PC-3 (cell line): ENCODE data around the gene FOXD2. TPM values are rescaled to one million over a fixed set of nuclear protein-coding genes. Genes with fewer than 3 reads are reported as not detected.

Source experiments
- ATAC-seq: fragments of 200-7000 bp; cut with Tn5 transposase; 2 replicates; pipeline ENCODE4 v1.9.1; 2020; ENCODE audit warnings: mild to moderate bottlenecking, moderate library complexity
- BruUV-seq: library from RNA; stranded (reverse); fragments of 400-500 nt; replicated peaks from 2 replicates; lab custom pipeline; 2021; lab: Mats Ljungman, UMichigan
- CTCF ChIA-PET: fragments of 300-600 bp; sonication (Branson Sonifier 250); formaldehyde crosslinking; loops from one replicate; lab custom pipeline; 2022; ENCODE audit warnings: antibody characterized with exemption; lab: Charles Lee
- POLR2A ChIA-PET: fragments of 300-600 bp; sonication (Branson Sonifier 250); formaldehyde crosslinking; loops from one replicate; lab custom pipeline; 2022; ENCODE audit warnings: antibody characterized with exemption; ENCODE audit not compliant: unreplicated experiment; lab: Charles Lee
- DNase-seq: peaks from one replicate; pipeline ENCODE4 v3.0.0-alpha.2; 2015
- H2AFZ ChIP-seq: fragments of 300-600 bp; sonication (generic); 2 replicates; pipeline ENCODE4 v1.6.0; 2016; ENCODE audit warnings: antibody characterized with exemption, low read length
- H3F3A ChIP-seq: fragments of 300-600 bp; sonication (generic); one replicate; pipeline ENCODE4 v1.6.0; 2017; ENCODE audit warnings: antibody characterized with exemption, low read length, control low read depth, mild to moderate bottlenecking; ENCODE audit not compliant: unreplicated experiment
- H3K27ac ChIP-seq: fragments of 300-600 bp; sonication (generic); 2 replicates; pipeline ENCODE4 v1.5.1; 2016; ENCODE audit warnings: mild to moderate bottlenecking, low read length
- H3K27me3 ChIP-seq: fragments of 300-600 bp; sonication (generic); 2 replicates; pipeline ENCODE4 v1.6.1; 2016; ENCODE audit warnings: low read length, mixed read lengths
- H3K36me3 ChIP-seq: fragments of 300-600 bp; sonication (generic); 2 replicates; pipeline ENCODE4 v1.6.1; 2016; ENCODE audit warnings: low read depth, mixed run types, low read length, mixed read lengths
- H3K4me1 ChIP-seq: fragments of 300-600 bp; sonication (generic); 2 replicates; pipeline ENCODE4 v1.5.1; 2016; ENCODE audit warnings: low read length; ENCODE audit not compliant: insufficient read depth
- H3K4me2 ChIP-seq: fragments of 300-600 bp; sonication (generic); 2 replicates; pipeline ENCODE4 v1.6.0; 2016; ENCODE audit warnings: low read length
- H3K4me3 ChIP-seq: fragments of 300-600 bp; sonication (generic); 2 replicates; pipeline ENCODE4 v1.5.1; 2016; ENCODE audit warnings: mild to moderate bottlenecking, low read length, mixed read lengths
- H3K79me2 ChIP-seq: fragments of 300-600 bp; sonication (generic); 2 replicates; pipeline ENCODE4 v1.6.1; 2017; ENCODE audit warnings: low read length, mixed read lengths
- H3K9ac ChIP-seq: fragments of 300-600 bp; sonication (generic); 2 replicates; pipeline ENCODE4 v1.6.0; 2016; ENCODE audit warnings: mild to moderate bottlenecking, low read length
- H3K9me2 ChIP-seq: fragments of 300-600 bp; sonication (generic); replicated peaks from 2 replicates; pipeline ENCODE4 v1.6.1; 2016; ENCODE audit warnings: mixed run types, low read length, mixed read lengths
- H3K9me3 ChIP-seq: fragments of 300-600 bp; sonication (generic); 2 replicates; pipeline ENCODE4 v1.6.1; 2016; ENCODE audit warnings: low read length, mixed read lengths
- H4K20me1 ChIP-seq: fragments of 300-600 bp; sonication (generic); 2 replicates; pipeline ENCODE4 v1.6.1; 2016; ENCODE audit warnings: low read length, mixed read lengths
- EZH2 ChIP-seq: fragments of 300-600 bp; sonication (generic); IDR thresholded peaks from one replicate; pipeline ENCODE4 v1.6.1; 2017; ENCODE audit warnings: antibody characterized with exemption, mild to moderate bottlenecking, low read length; ENCODE audit not compliant: unreplicated experiment
- EZH2phosphoT487 ChIP-seq: fragments of 300-600 bp; sonication (generic); IDR thresholded peaks from 2 replicates; pipeline ENCODE4 v1.6.1; 2018; ENCODE audit warnings: mild to moderate bottlenecking, antibody characterized with exemption, low read length, borderline replicate concordance
- intact Hi-C: fragments of 100-400 bp; cut with micrococcal nuclease; formaldehyde crosslinking; loops from 2 replicates; pipeline ENCODE4 v1.9.0; 2023
- total RNA-seq: library from RNA; depleted of rRNA; stranded (reverse); fragments of >200 nt; gene quantifications from 2 replicates; pipeline ENCODE4 v1.2.3, GENCODE V29; 2014
- TF ChIP-seq, protein P1 (sequence below): fragments of 300-600 bp; sonication (generic); conservative IDR thresholded peaks from 2 replicates; pipeline ENCODE4 v1.5.1; 2017; ENCODE audit warnings: antibody characterized with exemption, low read depth, mild to moderate bottlenecking, low read length

FOXD2 gene
- total RNA-seq, 1 experiment from 2014 or later = 0.80 TPM

DNA sequence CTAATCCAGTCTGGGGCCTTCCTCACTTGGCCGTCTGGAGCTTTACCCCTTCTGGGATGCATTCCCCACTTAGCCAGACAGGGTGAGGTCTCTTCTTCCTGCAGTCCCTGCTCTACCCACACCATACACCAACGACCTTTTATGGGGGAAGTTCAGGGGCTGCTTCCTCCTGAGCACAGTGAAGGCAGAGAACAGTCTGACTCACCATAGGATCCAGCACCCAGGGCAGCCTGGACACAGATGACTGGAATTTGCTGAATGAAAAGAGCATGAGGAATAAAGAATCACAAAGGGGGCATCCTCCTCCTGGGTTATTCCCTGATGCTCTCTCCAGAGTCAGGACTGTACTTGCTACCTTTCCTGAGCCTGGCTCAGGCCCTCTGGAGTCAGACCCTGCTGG lies 26.4 kb upstream of the FOXD2 start:
- Histone ChIP-seq H3K4me1 (no peaks in the 10 kb centered on the region), H4K20me1 (no peaks in the 10 kb centered on the region), H2AFZ (no peak overlapping the region), H3K27ac (no peak overlapping the region), H3K79me2 (no peaks in the 10 kb centered on the region), H3F3A (no peaks in the 10 kb centered on the region), H3K36me3 (no peaks in the 10 kb centered on the region), H3K27me3 (no peaks in the 10 kb centered on the region), H3K9ac (no peak overlapping the region), H3K4me2 (no peak overlapping the region), H3K9me2 (no peaks in the 10 kb centered on the region), H3K4me3 (no peak overlapping the region), H3K9me3 (no peaks in the 10 kb centered on the region)
- ChIA-PET CTCF (no interaction called here), POLR2A (no interaction called here)
- BruUV-seq = no TSS peak
- intact Hi-C loops = no loop called here
- DNase-seq = no peak
- TF ChIP-seq, protein P1, sequence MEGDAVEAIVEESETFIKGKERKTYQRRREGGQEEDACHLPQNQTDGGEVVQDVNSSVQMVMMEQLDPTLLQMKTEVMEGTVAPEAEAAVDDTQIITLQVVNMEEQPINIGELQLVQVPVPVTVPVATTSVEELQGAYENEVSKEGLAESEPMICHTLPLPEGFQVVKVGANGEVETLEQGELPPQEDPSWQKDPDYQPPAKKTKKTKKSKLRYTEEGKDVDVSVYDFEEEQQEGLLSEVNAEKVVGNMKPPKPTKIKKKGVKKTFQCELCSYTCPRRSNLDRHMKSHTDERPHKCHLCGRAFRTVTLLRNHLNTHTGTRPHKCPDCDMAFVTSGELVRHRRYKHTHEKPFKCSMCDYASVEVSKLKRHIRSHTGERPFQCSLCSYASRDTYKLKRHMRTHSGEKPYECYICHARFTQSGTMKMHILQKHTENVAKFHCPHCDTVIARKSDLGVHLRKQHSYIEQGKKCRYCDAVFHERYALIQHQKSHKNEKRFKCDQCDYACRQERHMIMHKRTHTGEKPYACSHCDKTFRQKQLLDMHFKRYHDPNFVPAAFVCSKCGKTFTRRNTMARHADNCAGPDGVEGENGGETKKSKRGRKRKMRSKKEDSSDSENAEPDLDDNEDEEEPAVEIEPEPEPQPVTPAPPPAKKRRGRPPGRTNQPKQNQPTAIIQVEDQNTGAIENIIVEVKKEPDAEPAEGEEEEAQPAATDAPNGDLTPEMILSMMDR = no peak
- TF ChIP-seq EZH2 = no peak
- no peak for TF ChIP-seq EZH2phosphoT487
- no peak for ATAC-seq

DNA sequence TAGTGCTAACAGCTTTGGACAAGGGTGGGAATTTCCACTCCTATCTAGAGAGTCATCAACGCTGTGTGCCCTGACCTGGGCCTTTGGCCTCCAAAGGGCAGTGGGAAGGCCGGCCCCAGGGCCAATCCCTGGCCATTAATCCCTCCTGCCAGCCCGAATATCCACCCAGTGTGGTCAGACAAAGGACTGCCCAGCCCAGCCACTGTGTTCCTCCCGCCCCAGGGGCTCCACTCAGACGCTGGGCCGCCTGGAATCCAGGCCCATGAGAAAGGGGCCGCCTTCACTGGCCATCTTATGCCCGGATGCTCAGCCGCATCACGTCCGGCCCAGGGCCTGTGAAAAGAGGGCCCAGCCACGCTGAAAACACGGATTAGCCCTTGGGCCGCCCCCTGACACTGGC lies 25.4 kb upstream of the FOXD2 start:
- BruUV-seq = no TSS peak
- H4K20me1 ChIP-seq = no peaks in the 10 kb centered on the region
- H3F3A ChIP-seq = no peaks in the 10 kb centered on the region
- H3K27ac ChIP-seq = no peak overlapping the region
- H3K9me2 ChIP-seq = no peaks in the 10 kb centered on the region
- no peaks in the 10 kb centered on the region for H3K27me3 ChIP-seq
- H3K4me1 ChIP-seq = no peaks in the 10 kb centered on the region
- no peak overlapping the region for H3K9ac ChIP-seq
- no peak overlapping the region for H2AFZ ChIP-seq
- no peak overlapping the region for H3K4me3 ChIP-seq
- no peak overlapping the region for H3K4me2 ChIP-seq
- no peak for DNase-seq
- no peaks in the 10 kb centered on the region for H3K36me3 ChIP-seq
- ChIA-PET CTCF (no interaction called here), POLR2A (no interaction called here)
- no peaks in the 10 kb centered on the region for H3K79me2 ChIP-seq
- intact Hi-C loops = no loop called here
- no peaks in the 10 kb centered on the region for H3K9me3 ChIP-seq
- ATAC-seq = no peak
- TF ChIP-seq EZH2phosphoT487 = no peak
- TF ChIP-seq, protein P1 = no peak
- TF ChIP-seq EZH2 = no peak

- no peaks in the 10 kb centered on the region for H3K36me3 ChIP-seq
- no peak for DNase-seq
- H3K4me1 ChIP-seq = no peaks in the 10 kb centered on the region
- H3K9ac ChIP-seq = no peak within 1 kb of the TSS
- no peak within 1 kb of the TSS for H2AFZ ChIP-seq
- no peaks in the 10 kb centered on the region for H3K9me3 ChIP-seq
- H3K4me2 ChIP-seq = no peak within 1 kb of the TSS
- no peaks in the 10 kb centered on the region for H3K9me2 ChIP-seq
- H3F3A ChIP-seq = no peaks in the 10 kb centered on the region
- intact Hi-C loops = no loop called here
- CTCF ChIA-PET = no interaction called here
- no peaks in the 10 kb centered on the region for H3K79me2 ChIP-seq
- POLR2A ChIA-PET = no interaction called here
- no TSS peak for BruUV-seq
- H3K4me3 ChIP-seq = no peak within 1 kb of the TSS
- TF ChIP-seq EZH2phosphoT487 (no peak), EZH2 (no peak)
- TF ChIP-seq, protein P1 = no peak
- no peak for ATAC-seq
- no peaks in the 10 kb centered on the region for H3K27me3 ChIP-seq
- H3K27ac ChIP-seq = no peak within 1 kb of the TSS
- no peaks in the 10 kb centered on the region for H4K20me1 ChIP-seq
Observed at GRCh38 chr1:47415728-47416318, 22.0 kb upstream of the FOXD2 start, which contains the start of gene FOXE3. Gene FOXE3 (plus strand): TSS chr1:47416285. CDS start chr1:47416316, 31 bp downstream.
